ENCODE data around the gene CDH18.

Gene CDH18

GRCh38 chr5:19928562-19929421, 59.2 kb downstream of the CDH18 start:
- peak; percentile 10 for DNase-seq (ENCODE audit: low spot score)

GRCh38 chr5:19927919-19928318, 60.1 kb downstream of the CDH18 start:
- no peak for DNase-seq (ENCODE audit: low spot score)

GRCh38 chr5:19927170-19927569, 60.8 kb downstream of the CDH18 start:
- DNase-seq (ENCODE audit: low spot score) = no peak

DNA sequence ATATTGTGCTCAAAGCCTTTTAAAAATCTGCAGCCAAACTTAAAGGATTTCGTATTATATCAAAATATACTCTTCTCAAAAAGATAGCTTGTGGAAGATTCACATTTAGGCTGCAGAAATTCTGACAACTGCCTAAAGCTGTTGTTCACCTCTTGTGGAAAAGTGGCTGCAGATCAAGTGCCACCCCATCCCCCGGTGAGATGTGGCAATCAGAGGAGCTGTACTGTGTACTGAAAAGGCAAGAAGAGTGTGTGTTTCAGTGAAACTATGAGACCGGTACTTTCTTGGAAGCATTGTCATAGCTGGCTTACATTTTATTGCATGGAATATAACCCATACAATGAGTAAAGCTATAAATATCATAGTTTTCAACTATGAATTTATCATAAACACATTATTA, 64.3 kb downstream of the CDH18 start:
- no peak for DNase-seq (ENCODE audit: low spot score)

DNA sequence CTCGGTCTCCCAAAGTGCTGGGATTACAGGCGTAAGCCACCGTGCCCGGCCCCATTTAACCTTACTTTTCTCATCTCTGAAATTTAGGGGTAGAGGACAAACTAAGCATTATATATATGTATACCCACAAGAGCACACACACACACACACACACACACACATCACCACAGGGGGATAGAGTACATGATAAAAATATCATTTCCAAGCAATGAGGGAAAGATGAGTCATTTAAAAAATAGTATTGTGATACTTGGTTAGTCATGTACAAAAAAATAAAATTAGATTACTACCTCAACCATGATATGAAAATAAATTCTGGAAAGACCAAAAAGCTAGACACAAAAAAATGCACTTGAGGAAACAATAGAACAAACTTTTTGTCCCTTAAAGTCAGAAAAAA, 67.2 kb downstream of the CDH18 start:
- no peak for DNase-seq (ENCODE audit: low spot score)

- no peak for DNase-seq (ENCODE audit: low spot score)
Measured at GRCh38 chr5:19918780-19919179, 69.2 kb downstream of the CDH18 start.

DNA sequence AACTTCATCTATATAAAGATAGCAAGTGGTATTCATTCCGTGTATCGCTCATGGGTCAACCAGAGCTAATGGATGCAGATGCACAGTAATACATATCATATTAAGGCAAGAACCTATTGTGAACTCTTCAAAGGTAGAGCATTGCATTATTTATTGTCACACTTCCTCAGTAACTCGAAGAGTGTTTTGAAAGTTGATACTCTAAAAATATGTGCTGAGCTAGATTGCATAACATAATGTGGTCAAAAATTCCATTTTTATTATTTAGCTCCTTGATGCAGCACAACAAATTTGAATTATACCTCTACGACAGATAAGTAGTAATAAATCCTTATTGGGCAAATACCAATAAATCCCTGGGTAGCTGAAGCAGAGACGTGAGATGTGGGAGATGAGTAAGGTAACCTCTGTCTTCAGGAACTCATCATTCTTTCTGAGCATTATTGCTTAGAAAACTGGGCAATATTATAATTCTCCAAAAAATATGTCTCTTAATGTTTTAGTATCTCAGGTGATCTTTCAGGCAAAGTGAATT, 70.3 kb downstream of the CDH18 start:
- no peak for DNase-seq (ENCODE audit: low spot score)

DNA sequence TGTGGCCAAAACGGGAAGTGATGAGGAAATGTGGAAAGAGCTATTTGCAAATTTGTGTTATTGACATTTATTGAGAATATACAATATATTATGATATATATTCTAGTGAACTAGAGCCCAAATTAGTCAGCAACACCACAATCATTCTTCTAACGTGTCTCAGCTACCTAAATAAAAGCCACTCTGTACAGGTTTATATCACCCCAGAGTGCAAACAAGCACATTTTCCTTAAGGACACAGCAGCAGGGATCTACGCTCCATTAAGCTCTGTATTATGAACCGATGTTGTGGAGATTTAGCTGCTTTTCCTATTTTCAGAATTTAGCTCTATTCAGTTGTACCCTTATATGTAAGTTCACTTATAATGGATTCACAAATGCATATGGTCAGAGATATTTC, 77.9 kb downstream of the CDH18 start:
- no peak for DNase-seq (ENCODE audit: low spot score)

DNA sequence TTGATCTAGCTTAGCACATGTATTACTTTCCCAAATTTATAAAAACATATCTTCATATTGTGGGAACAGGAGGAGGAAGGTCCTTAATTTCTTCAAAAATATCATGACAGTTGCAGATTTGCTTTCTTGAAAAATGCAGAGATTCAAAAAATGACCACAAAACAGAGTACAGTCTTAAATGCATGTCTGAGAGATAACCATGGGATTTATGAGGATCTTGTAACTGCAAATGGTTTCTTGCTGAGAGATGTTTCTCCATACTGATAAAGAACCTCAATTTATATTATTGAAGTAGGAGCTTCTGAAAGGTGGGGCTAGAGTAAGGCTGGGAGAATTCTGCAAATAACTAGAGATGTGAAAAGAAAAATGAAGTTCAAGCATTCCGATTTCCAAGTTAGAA, 83.2 kb downstream of the CDH18 start:
- DNase-seq (ENCODE audit: low spot score) = no peak

DNA sequence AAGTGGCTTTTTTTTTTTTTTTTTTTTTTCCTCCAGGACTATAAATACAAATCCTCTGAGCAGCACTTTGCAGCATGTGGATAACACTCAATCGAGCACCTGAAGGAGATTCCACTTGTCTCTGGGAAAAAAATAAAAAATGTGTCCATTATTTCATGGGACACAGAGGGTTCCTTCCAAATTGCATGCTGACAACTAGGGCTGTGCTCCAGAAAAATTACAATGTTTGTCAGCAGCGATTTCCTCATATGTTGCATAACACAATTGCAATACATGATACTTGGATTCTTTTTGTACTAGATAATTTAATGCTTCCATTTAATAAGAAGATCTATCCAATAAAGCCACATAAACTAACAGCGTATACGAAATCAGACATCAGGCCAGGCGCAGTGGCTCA, 84.4 kb downstream of the CDH18 start:
- no peak for DNase-seq (ENCODE audit: low spot score)

GRCh38 chr5:19902316-19902934, 85.6 kb downstream of the CDH18 start:
- no peak for DNase-seq (ENCODE audit: low spot score)

DNA sequence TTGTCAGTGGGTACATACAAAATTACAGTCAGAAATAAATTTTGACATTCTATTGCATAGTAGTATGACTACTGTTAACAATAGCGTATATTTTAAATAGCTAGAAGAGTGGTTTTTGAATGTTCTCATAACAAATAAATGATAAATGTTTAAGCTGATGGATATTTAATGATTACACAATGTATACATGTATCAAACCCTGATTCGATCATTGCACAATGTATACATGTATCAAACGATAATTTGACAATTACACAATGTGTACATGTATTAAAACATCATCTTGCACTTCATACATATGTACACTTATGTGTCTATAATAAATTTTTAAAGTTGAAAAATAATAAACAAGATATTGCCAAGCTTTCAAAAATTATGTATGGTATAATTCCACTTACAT, 87.7 kb downstream of the CDH18 start:
- DNase-seq (ENCODE audit: low spot score) = no peak

DNA sequence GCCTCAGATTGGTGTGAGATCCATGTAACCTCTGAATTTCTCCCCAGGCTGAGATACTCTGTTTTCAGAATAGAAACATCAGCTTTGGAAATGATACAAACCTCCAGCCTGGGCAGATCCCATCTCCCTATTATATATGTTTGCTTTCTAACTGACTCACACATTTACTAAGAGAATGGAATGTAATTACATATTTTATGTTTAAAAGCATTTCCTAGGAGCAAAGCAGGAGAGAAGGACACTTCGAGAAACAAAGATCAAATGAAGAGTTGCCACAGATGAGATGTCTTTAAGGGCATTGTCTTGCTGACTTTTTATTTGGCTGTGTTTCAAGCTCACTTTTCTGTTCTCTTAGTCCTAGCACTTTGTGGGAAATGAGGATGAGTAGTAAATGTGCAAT, 96.3 kb downstream of the CDH18 start:
- DNase-seq (ENCODE audit: low spot score) = no peak

- DNase-seq (ENCODE audit: low spot score) = no peak
Measured at GRCh38 chr5:19886123-19886917, 101.7 kb downstream of the CDH18 start.

GRCh38 chr5:19885040-19885824, 102.8 kb downstream of the CDH18 start:
- DNase-seq (ENCODE audit: low spot score) = no peak

DNA sequence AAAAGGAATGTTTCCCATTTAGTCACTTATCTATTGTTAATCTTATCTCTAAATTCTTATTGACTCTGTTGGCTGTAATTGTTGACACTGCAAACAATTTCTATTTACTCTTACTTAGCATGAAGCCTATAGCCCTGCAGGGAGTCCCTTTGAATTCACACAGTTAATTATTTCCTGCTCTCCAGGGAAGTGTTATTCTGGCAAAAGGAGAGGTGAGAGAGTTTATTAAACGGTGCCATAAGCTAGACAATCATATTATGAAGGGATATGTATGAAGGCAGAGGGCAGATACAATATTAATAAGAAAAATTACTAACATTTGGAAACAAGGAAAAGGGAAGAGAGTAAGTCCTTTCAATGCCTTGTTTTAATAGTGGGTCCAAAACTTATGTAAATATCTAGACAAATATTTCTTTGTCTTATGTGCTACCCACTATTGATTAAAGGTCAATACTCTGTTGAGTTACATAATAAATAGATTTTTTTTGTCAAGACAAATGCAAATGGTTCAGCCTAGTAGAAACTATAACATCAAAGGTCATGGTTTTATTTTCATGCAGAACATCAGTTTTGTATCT, 107.1 kb downstream of the CDH18 start:
- DNase-seq (ENCODE audit: low spot score) = no peak

- no peak for DNase-seq (ENCODE audit: low spot score)
Measured at GRCh38 chr5:19880458-19880857, 107.5 kb downstream of the CDH18 start.

- DNase-seq (ENCODE audit: low spot score) = no peak
Measured at GRCh38 chr5:19874811-19875210, 113.2 kb downstream of the CDH18 start.

GRCh38 chr5:19866090-19866450, 121.9 kb downstream of the CDH18 start:
- DNase-seq (ENCODE audit: low spot score) = no peak

DNA sequence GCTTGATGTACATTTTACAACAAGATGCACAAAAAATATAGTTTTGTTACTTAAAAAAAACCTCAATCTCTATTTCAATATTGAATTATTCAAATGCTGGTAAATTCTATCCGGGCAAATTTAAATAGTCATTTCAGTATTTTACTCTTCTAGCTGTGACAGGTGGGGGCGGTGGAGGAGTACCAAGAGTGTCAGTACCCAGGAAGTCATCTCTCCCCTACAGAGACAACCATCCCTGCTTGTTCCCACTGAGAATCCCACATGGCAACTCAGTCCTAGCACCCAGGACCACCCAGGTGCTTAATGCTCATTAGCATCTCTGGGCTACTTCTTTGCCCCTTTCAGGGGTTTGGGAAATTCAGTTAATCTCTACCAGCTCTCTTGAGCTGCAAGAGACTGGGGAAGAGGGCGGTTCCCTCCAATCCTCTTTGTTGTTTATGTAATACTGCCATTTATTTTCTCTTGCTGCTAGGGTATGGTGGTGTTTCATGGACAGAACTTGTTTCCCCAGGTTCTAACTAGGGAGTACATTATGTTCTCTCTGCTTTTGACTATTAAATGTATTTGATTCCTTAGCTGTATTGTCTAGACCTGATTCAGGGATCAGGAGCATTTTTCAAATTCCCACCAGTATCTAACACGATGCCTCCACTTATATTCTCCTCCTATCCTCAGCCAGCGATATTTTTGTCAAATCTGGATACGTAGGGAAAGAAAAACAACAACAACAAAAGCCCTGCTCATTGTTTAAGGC, 122.5 kb downstream of the CDH18 start:
- no peak for DNase-seq (ENCODE audit: low spot score)

- DNase-seq (ENCODE audit: low spot score) = no peak
Measured at GRCh38 chr5:19862711-19863110, 125.3 kb downstream of the CDH18 start.
